Endothelial cell of umbilical vein (primary cell): ENCODE data around the gene ATXN7. TPM values are rescaled to one million over a fixed set of nuclear protein-coding genes. Genes with fewer than 3 reads are reported as not detected.

Experiments
- BruUV-seq: library from RNA; stranded (reverse); fragments of 400-500 nt; replicated peaks from 2 replicates; lab custom pipeline; 2021; lab: Mats Ljungman, UMichigan
- CTCF ChIA-PET: fragments of 300-600, 350-600 bp; sonication (Branson Sonifier 250); formaldehyde crosslinking; loops from one replicate; lab custom pipeline; 2021; ENCODE audit warnings: antibody characterized with exemption, inconsistent platforms; lab: Charles Lee
- POLR2A ChIA-PET: fragments of 300-600, 350-600 bp; sonication (Branson Sonifier 250); formaldehyde crosslinking; loops from one replicate; lab custom pipeline; 2021; ENCODE audit warnings: antibody characterized with exemption, inconsistent platforms; lab: Charles Lee
- DNase-seq: peaks from one replicate; pipeline ENCODE4 v3.0.0-alpha.2; 2011; ENCODE audit warnings: low read depth, low spot score
- FAIRE-seq: peaks from 2 replicates; lab custom pipeline; 2011; peaks lifted over from hg19 to GRCh38; lab: Jason Lieb, UNC
- H2AFZ ChIP-seq: 2 replicates; pipeline ENCODE4 v1.6.0; 2012; ENCODE audit warnings: low read depth, low read length, control low read depth, inconsistent platforms
- H3K27ac ChIP-seq: 2 replicates; pipeline ENCODE4 v1.5.1; 2011; ENCODE audit warnings: low read depth, mild to moderate bottlenecking, control low read depth, low read length, moderate library complexity; ENCODE audit not compliant: insufficient read depth
- H3K27me3 ChIP-seq, 2 experiments: 2 replicates each; pipeline versions ENCODE4 v1.6.0 to v1.6.1; 2011; ENCODE audit warnings: low read length in 2 of 2, mixed read lengths in 1 of 2; ENCODE audit not compliant: control insufficient read depth in 2 of 2, insufficient read depth in 2 of 2
- H3K36me3 ChIP-seq, 2 experiments: 2 replicates in 1 of 2; 3 replicates in 1 of 2; pipeline ENCODE4 v1.5.1; 2011; ENCODE audit warnings: low read length in 2 of 2, mild to moderate bottlenecking in 1 of 2, moderate library complexity in 1 of 2; ENCODE audit not compliant: control insufficient read depth in 2 of 2, insufficient read depth in 2 of 2; ENCODE audit errors: extremely low read depth in 1 of 2
- H3K4me1 ChIP-seq: 3 replicates; pipeline ENCODE4 v1.5.1; 2011; ENCODE audit warnings: mild to moderate bottlenecking, low read length; ENCODE audit not compliant: control insufficient read depth, insufficient read depth; ENCODE audit errors: extremely low read depth
- H3K4me2 ChIP-seq: 2 replicates; pipeline ENCODE4 v1.6.1; 2011; ENCODE audit warnings: low read length, control low read depth, mixed read lengths; ENCODE audit not compliant: insufficient read depth
- H3K4me3 ChIP-seq, 3 experiments: fragments of 200-600 bp in 1 of 3; sonication (generic), shearing (Covaris generic) in 1 of 3; replicated peaks in 1 of 3; 2 replicates each; pipeline ENCODE4 v1.5.1; 2011 to 2016; ENCODE audit warnings: control low read depth in 3 of 3, low read length in 3 of 3, mild to moderate bottlenecking in 2 of 3, inconsistent platforms in 1 of 3, low read depth in 1 of 3, moderate library complexity in 1 of 3; ENCODE audit not compliant: insufficient read depth in 1 of 3
- H3K79me2 ChIP-seq: 2 replicates; pipeline ENCODE4 v1.6.0; 2012; ENCODE audit warnings: low read length, inconsistent platforms; ENCODE audit not compliant: control insufficient read depth, insufficient read depth
- H3K9ac ChIP-seq: replicated peaks from 2 replicates; pipeline ENCODE3; 2011; ENCODE audit warnings: low read length, control low read depth; ENCODE audit not compliant: insufficient read depth; ENCODE audit errors: extremely low read depth
- H3K9me1 ChIP-seq: replicated peaks from 3 replicates; pipeline ENCODE4 v1.6.0; 2011; ENCODE audit warnings: mild to moderate bottlenecking, low read length; ENCODE audit not compliant: control insufficient read depth, insufficient read depth; ENCODE audit errors: extremely low read depth
- H3K9me3 ChIP-seq: replicated peaks from 2 replicates; pipeline ENCODE4 v1.5.1; 2012; ENCODE audit warnings: low read length, inconsistent platforms; ENCODE audit not compliant: control insufficient read depth, insufficient read depth
- H4K20me1 ChIP-seq: replicated peaks from 2 replicates; pipeline ENCODE3; 2011; ENCODE audit warnings: mild to moderate bottlenecking, low read length; ENCODE audit not compliant: control insufficient read depth, insufficient read depth; ENCODE audit errors: extremely low read depth
- CTCF ChIP-seq, 2 donors: IDR thresholded peaks; 1 replicate in 1 of 2; 2 replicates in 1 of 2; pipeline ENCODE4 v1.5.1; 2011; ENCODE audit warnings: low read length in 2 of 2, mild to moderate bottlenecking in 2 of 2, moderate library complexity in 2 of 2, control low read depth in 1 of 2, inconsistent platforms in 1 of 2, low read depth in 1 of 2; ENCODE audit not compliant: insufficient read depth in 1 of 2; ENCODE audit errors: extremely low read depth in 1 of 2
- EZH2 ChIP-seq: IDR thresholded peaks from 2 replicates; pipeline ENCODE4 v1.6.1; 2012; ENCODE audit warnings: borderline replicate concordance, low read depth, mild to moderate bottlenecking, moderate library complexity, low read length, inconsistent platforms; ENCODE audit not compliant: severe bottlenecking
- FOS ChIP-seq: IDR thresholded peaks from 2 replicates; pipeline ENCODE4 v1.6.1; 2011; ENCODE audit warnings: mild to moderate bottlenecking, low read length, moderate library complexity, borderline replicate concordance; ENCODE audit not compliant: insufficient read depth
- GATA2 ChIP-seq: IDR thresholded peaks from 2 replicates; pipeline ENCODE4 v1.7.0; 2011; ENCODE audit warnings: low read depth, mild to moderate bottlenecking, moderate library complexity, mixed read lengths, low read length; ENCODE audit not compliant: insufficient read length, insufficient read depth
- JUN ChIP-seq: IDR thresholded peaks from 2 replicates; pipeline ENCODE4 v1.6.1; 2011; ENCODE audit warnings: borderline replicate concordance, low read depth; ENCODE audit not compliant: insufficient read length, insufficient read depth
- MAX ChIP-seq: IDR thresholded peaks from 2 replicates; pipeline ENCODE4 v1.6.1; 2011; ENCODE audit not compliant: insufficient read depth, insufficient read length
- MYC ChIP-seq: IDR thresholded peaks from one replicate; pipeline ENCODE4 v1.6.1; 2011; ENCODE audit warnings: mild to moderate bottlenecking, low read depth, low read length
- POLR2A ChIP-seq: IDR thresholded peaks from 2 replicates; pipeline ENCODE4 v1.6.1; 2012; ENCODE audit warnings: low read depth, mild to moderate bottlenecking, control low read depth, low read length
- POLR2AphosphoS5 ChIP-seq: IDR thresholded peaks from 2 replicates; pipeline ENCODE4 v1.6.1; 2012; ENCODE audit warnings: low read depth, mild to moderate bottlenecking, control low read depth, low read length, moderate library complexity; ENCODE audit not compliant: insufficient read depth
- dilution Hi-C: fragments of 300-500 bp; cut with MboI; formaldehyde crosslinking; loops from one replicate; pipeline ENCODE4 v1.15.0; 2019; ENCODE audit warnings: low sequenced_read_pairs; ENCODE audit not compliant: extremely low pct_ligation_motif_present
- intact Hi-C: fragments of 100-400 bp; cut with micrococcal nuclease; formaldehyde crosslinking; loops from one replicate; pipeline ENCODE4 v1.10.0; 2022
- polyA plus RNA-seq, 4 experiments: library from polyadenylated mRNA; depleted of rRNA in 3 of 4; stranded (reverse) in 3 of 4; unstranded in 1 of 4; fragments of >200 nt; gene quantifications; 2 replicates each; pipeline versions ENCODE4 v1.2.1 to v1.2.3, GENCODE V29; 2011 to 2012; ENCODE audit warnings: missing spikeins in 1 of 4
- total RNA-seq: library from RNA; stranded (reverse); gene quantifications from 2 replicates; pipeline ENCODE4 v1.2.3, GENCODE V29; 2021

ATXN7 gene
- total and polyA plus RNA-seq, 2 donors (not counting 3 experiments of a cell fraction or from before 2014, with no cell fraction given), result 21.2 to 34.7 TPM

GRCh38 chr3:64031540-64032508 is 168.2 kb downstream of the ATXN7 start:
- Histone ChIP-seq H3K27ac (no peak overlapping the region), H3K27me3 (peaks cover 20 to 40% of the 10 kb centered on the region in 2 experiments), H2AFZ (no peak overlapping the region), H3K4me3 (no peak overlapping the region), H3K9me1 (no peaks in the 10 kb centered on the region), H3K4me2 (no peak overlapping the region), H3K4me1 (no peaks in the 10 kb centered on the region), H4K20me1 (no peaks in the 10 kb centered on the region), H3K36me3 (no peaks in the 10 kb centered on the region), H3K9me3 (no peaks in the 10 kb centered on the region), H3K79me2 (no peaks in the 10 kb centered on the region), H3K9ac (no peak overlapping the region)
- ChIA-PET POLR2A (no interaction called here), CTCF (interaction anchor here (0.6 to 6.7 kb wide), 23 partner anchors 10 to 463 kb away, joined by 3 to 112 read pairs (median 4); partner anchors contain the start of gene PRICKLE2)
- TF ChIP-seq EZH2 (no peak), GATA2 (no peak), FOS (no peak), CTCF (IDR thresholded peaks at IDR 0.05; ENCODE audit: extremely low read depth in 1 of 2, insufficient read depth in 1 of 2, low read depth in 1 of 2, low read length in 2 of 2) (no peak), POLR2A (no peak), JUN (no peak), POLR2AphosphoS5 (no peak), MYC (no peak), MAX (no peak)
- intact Hi-C loops, result loop anchor here (1.0 kb wide), 1 partner anchor 134 kb away; no protein-coding TSS in a partner anchor
- BruUV-seq, result no TSS peak
- dilution Hi-C loops, result loop anchor here (25.0 kb wide), 1 partner anchor 430 kb away; no protein-coding TSS in a partner anchor
- FAIRE-seq (no peak), DNase-seq (no peak)
